Measurements from ENCODE around the gene ROS1.
"Not testable (repeated sequence)": the region's sequence is repeated elsewhere in the genome, so short reads cannot be mapped to it uniquely, and the experiment has no call there.

The ROS1 gene
- long read RNA-seq, donor 1 = 0 reads
- long read RNA-seq, donor 2 = 0 reads
- long read RNA-seq, donor 3 = 0 reads
- long read RNA-seq, donor 4 = 0 reads
- long read RNA-seq, donor 5 = 0 reads
- long read RNA-seq, donor 6 = 0 reads
- long read RNA-seq, donor 7 = 0 reads
- long read RNA-seq, donor 8 = 0 reads

GRCh38 chr6:117425431-117426153 lies at the start of gene ROS1:
Gene ROS1 (minus strand): TSS chr6:117425942. CDS start chr6:117425656, 286 bp downstream.
- DNase-seq = no peak

GRCh38 chr6:117473401-117473800 lies 47.7 kb upstream of the ROS1 start:
- DNase-seq = no peak

DNA sequence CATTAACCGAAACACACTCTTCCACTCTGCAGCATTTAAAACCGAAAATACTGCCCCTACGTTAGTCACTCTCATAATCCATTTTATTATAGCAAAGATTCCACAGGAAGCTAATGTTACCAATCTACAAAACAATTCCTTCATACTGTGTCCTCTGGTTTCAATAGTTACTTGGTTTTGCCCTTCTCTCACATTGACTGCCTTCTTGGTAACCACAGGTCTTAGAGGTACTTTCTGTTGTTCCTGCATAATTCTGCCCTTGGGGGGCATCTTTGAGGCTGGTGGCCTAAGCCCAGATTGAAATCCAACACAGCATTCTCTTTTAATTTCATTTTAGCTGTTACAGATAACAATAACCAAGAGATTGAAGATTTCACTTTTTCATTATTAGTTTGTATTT lies 46.9 kb upstream of the ROS1 start:
- no peak for DNase-seq

- DNase-seq = no peak
These were observed 44.0 kb upstream of the ROS1 start for GRCh38 chr6:117469791-117470190.

DNA sequence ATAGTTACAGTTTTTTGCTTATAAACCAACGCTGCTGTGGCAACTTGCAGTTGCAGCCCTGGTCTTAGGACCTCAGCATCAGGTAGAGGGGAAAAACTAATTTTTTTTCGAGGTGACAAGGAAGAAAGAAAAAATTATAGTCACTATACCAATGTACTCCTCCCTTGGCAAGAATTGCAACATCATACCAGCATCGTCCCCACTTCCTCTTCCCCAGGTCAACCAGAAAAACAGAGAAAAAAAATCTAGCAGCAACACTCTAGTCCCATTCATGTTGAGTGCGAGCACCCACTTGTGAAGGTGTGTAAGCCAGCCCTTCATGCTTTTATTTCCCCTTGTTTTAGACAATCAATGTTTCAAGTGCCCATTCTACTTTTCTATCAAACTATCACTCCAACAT lies 43.6 kb upstream of the ROS1 start:
- DNase-seq = no peak

GRCh38 chr6:117468527-117468926 lies 42.8 kb upstream of the ROS1 start:
- not testable (repeated sequence) for DNase-seq

DNA sequence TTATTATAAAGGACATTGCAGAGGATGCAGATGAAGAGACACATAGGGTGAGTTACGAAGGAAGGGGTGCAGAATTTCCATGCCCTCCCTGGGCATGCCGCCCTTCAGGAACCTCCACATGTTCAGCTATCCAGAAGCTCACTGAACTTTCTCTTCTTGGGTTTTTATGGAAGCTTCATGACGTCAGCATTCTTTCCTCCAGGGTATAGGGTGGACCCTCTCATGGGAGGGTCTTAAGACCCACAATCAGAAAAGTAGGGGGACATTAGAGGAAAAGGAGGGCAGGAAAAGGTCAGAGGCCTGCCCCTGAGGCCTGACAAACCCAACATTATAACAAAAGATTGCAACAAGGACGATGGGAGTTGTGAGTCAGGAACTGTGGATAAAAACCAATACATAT lies 42.1 kb upstream of the ROS1 start:
- DNase-seq = no peak

DNA sequence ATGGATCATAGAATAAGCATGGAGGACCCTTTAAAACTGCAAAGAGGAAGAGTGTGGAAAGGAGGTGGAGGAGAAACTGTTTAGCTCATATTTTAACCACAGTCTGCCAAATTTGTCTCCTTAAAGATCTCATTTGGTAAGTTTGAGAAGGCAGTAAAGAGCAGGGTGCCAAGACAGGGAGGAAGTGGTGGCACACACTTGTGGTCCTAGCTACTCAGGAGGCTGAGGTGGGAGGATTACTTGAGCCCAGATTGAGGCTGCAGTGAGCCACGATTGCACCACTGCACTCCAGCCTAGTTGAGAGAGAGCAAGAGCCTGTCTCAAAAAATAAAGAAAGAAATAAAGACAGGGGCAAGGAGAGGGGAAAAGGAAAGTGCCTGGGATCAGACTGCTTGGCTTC lies 39.9 kb upstream of the ROS1 start:
- DNase-seq = no peak

- no peak for DNase-seq
These were observed 39.0 kb upstream of the ROS1 start for GRCh38 chr6:117464700-117465099.

DNA sequence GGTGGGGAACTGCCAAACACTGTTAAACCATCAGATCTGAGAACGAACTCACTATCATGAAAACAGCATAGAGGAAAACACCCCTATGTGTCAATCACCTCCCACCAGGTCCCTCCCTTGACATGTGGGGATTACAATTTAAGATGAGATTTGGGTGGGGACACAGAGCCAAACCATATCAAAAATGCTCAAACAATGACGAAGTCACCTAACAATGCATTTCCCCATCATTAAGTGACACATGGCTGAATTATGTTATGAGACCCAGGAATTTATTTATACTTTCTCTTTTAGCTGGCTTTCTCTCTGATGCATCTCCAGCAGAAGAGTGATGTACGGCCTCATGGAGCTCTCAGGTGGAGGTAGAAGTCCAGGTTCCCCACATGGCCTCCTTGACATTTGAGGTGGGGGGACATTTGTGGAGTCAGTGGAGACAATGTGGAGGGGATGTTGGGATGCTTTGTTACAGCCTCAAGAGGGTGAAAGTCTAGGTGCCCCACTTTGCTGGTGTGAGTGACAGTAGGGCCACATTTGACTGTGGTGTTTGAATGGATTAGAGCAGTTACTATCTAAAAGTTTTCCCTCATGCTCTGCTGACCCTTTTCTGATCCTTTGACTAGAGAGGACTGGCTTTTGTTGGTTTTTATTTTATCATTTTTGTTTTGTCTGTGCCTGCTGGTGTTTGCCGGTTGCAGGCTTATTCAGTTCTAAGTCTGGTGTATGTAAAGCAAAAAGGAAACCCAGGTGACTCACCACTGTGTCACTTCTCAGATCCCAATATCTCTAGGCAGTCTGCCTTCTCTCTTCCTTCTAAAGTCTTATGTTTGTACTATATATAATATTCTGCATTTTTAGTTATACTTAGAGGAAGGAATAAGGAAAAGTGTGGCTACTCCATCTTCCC lies 38.3 kb upstream of the ROS1 start:
- DNase-seq = no peak

DNA sequence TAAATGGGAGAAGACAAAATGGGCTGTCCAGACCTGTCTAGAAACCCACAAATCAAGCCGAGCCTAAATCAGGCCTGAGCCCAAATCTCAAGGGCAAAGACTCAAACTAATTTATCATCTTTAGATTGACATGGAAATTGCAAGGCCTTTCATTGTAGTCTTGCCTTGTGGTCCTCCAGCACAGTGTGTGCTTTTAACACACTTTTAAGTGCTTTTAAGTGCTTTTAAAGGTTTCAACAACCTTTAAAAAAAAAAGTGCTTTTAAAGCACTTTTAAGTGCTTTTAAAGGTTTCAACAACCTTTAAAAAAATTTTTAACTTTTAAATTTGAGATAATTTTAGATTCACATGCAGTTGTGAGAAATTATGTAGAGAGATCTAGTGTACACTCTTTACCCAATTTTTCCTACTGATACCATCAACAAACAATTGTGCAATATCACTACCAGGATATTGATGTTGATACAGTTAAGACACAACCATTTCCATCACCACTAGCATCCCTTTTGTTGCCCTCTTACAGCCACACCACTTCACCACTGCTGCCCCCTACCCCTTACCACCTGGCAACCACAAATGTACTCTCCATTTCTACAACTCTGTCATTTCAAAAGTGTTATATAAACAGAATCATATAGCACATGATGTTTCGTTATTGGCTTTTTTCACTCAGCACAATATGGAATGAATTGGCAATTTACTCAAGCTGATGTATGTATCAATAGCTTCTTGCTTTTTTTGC lies 33.6 kb upstream of the ROS1 start:
- no peak for DNase-seq

GRCh38 chr6:117456998-117457397 lies 31.3 kb upstream of the ROS1 start:
- DNase-seq = no peak

GRCh38 chr6:117456250-117456649 lies 30.5 kb upstream of the ROS1 start:
- no peak for DNase-seq

GRCh38 chr6:117451671-117452070 lies 25.9 kb upstream of the ROS1 start:
- DNase-seq = no peak

GRCh38 chr6:117449549-117450439 lies 24.1 kb upstream of the ROS1 start:
- DNase-seq = peak; percentile 43

DNA sequence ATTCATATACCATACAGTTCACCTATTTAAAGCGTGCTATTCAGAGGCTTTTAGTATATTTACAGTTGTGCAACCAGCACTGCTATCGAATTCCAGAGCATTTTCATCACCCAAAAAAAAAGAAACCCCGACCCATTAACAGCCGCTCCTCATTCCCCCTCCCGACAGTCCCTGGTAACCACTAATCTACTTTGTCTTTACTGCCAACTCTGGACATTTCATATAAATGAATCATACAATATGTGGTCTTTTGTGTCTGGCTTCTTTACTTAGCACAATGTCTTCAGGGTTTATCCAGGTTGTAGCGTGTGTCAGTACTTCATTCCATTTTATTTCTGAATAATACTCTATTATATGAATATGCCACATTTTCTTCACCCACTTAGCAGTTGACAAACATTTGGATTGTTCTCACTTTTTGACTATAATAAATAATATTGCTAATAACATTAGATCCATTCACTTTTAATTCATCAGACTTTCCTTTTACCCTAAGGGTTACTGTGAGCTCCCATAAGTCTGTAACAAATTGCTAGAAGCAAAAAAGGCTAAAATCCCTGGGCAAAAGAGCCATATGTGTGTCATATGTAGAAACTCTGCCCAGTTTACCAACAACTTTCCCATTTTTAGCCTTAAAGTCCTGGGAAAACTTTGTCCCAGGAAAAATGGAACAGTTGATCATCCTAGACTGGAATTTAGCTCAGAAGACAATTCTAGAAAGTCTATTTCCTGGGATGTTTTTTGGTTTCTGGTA lies 23.2 kb upstream of the ROS1 start:
- DNase-seq = no peak

DNA sequence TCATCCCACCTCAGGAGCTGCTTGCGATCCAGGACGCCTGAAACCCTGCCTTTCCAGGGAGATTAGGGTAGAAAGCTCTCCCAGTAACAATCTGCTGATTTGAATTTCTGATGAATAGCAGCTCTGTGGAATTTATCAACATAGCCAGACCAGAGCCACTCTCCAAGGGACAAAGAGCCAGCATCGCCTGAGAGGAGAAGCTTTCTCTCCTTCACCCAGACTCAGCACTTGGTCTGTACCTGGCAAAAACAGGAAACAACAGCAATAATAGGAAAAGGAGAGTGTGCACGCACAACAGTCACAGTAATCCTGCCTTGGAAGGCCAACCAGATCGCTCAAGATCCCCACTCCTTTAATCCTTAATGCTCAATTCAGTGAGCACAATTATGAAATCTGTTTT lies 22.3 kb upstream of the ROS1 start:
- DNase-seq = no peak

- DNase-seq = no peak
These were observed 21.1 kb upstream of the ROS1 start for GRCh38 chr6:117446861-117447260.

DNA sequence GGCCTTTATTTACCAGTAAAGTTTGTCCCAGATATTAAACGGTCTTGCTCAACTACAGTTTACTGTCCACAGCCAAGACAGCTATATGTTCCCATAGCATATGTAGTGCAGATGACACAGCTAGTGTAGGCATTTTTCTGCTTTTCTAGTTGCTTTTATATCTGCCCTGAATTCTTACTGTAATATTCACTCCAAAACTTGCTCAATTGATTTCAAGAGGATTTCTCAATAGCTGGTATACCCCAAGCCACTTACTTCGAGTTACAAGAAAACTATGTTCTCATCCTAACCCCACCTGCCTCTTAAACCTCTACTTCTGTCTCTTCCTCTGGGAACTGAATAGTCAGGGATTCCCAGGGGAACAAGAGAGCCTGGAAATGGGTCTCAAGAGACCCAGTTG lies 18.9 kb upstream of the ROS1 start:
- DNase-seq = no peak

DNA sequence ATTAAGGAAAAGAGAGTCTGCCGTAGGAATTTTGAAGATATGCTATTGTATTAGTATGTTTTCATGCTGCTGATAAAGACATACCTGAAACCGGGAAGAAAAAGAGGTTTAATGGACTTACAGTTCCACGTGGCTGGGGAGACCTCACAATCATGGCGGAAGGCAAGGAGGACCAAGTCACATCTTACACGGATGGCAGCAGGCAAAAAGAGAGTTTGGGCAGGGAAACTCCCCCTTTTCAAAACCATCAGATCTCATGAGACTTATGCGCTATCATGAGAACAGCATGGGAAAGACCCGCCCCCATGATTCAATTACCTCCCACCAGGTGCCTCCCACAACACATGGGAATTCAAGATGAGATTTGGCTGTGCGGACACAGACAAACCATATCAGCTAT lies 16.6 kb upstream of the ROS1 start:
- not testable (repeated sequence) for DNase-seq

GRCh38 chr6:117441824-117442264 lies 16.1 kb upstream of the ROS1 start:
- no peak for DNase-seq

Measured in right kidney (tissue), 9 donors.